ENCODE results near the gene PSMB7. TPM values are rescaled to one million over a fixed set of nuclear protein-coding genes. Genes with fewer than 3 reads are reported as not detected.

The PSMB7 gene
- total and polyA plus RNA-seq, 2 of the 8 experiments (the other 6 are each of a cell fraction or from before 2014, with no cell fraction given): 222 to 357 TPM

DNA sequence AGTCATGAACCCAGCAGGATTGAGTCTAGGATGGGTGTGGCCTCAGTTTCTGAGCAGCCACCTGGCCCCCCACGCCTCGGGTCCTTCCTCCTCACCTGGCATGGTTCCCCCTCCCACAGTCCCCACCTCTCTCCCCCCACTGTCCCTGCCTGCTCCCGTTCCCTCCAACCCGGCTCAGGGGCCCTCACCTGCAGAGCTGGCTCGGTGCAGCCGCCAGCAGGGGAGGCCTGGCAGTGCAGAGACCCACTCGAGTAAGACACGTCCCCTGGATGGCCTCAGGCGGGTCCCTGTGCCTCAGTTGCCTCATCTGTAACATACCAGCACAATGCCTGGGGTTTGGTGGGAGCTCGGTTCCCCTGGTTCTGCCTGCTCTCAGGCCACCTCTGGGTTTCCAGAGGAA, 91.3 kb downstream of the PSMB7 start:
- peaks cover 0 to 1% (median 0%) of the 10 kb centered on the region in 4 experiments; a peak in 1 of 7 replicates for H3K4me1 ChIP-seq (replicated peaks in 1 of 4; ENCODE audit: control insufficient read depth in 3 of 4, insufficient read depth in 4 of 4, low read length in 3 of 4)
- H2BK20ac ChIP-seq (ENCODE audit: low read length): no peak overlapping the region
- FAIRE-seq: no peak
- no peak for DNase-seq (ENCODE audit: low read depth in 1 of 2, low spot score in 2 of 2)
- TF ChIP-seq SIRT6 (IDR thresholded peaks at IDR 0.05; ENCODE audit: low read length): no peak
- no peak overlapping the region for H4K8ac ChIP-seq (ENCODE audit: extremely low read depth, insufficient read depth, low read length)
- no peak overlapping the region for H3K23ac ChIP-seq (ENCODE audit: insufficient read length)
- no peaks in the 10 kb centered on the region for H3K23me2 ChIP-seq (ENCODE audit: low read depth, low read length)
- no peak overlapping the region for H3K14ac ChIP-seq (ENCODE audit: insufficient read length)
- peaks cover 0 to 2% of the 10 kb centered on the region in 2 experiments for H4K20me1 ChIP-seq (replicated peaks in 1 of 2; ENCODE audit: control insufficient read depth in 1 of 2, insufficient read depth in 2 of 2, low read length in 2 of 2)
- no peak overlapping the region for H2BK12ac ChIP-seq (ENCODE audit: low read depth, low read length)
- no peak overlapping the region for H2BK15ac ChIP-seq (ENCODE audit: low read length)
- H3K27ac ChIP-seq (ENCODE audit: low read depth, low read length): no peak overlapping the region
- H2BK5ac ChIP-seq (ENCODE audit: low read depth, low read length): no peak overlapping the region; the same call in 1 of the 2 replicates
- ChIA-PET POLR2A (ENCODE audit: partially characterized antibody) (no interaction called here), CTCF (ENCODE audit: partially characterized antibody) (interaction anchor here (0.6 to 3.7 kb wide), 8 partner anchors 9 to 869 kb away, joined by 3 to 24 read pairs (median 6); no protein-coding TSS in a partner anchor)
- no peak overlapping the region for H4K5ac ChIP-seq (ENCODE audit: insufficient read length, low read depth, low read length)
- no peaks in the 10 kb centered on the region for H3K79me1 ChIP-seq (ENCODE audit: low read depth, low read length)
- H3K36me3 ChIP-seq (ENCODE audit: control insufficient read depth in 2 of 4, insufficient read depth in 4 of 4, low read length in 3 of 4): no peaks in the 10 kb centered on the region
- H3K4me2 ChIP-seq (ENCODE audit: insufficient read depth in 1 of 2, low read depth in 2 of 2, low read length in 2 of 2): no peak overlapping the region
- H2BK120ac ChIP-seq (replicated peaks; ENCODE audit: low read depth, low read length): no peak overlapping the region
- no peak overlapping the region for H3K18ac ChIP-seq (ENCODE audit: extremely low read depth, low read length)
- no peak overlapping the region for H3K4ac ChIP-seq (replicated peaks; ENCODE audit: insufficient read length, low read depth, low read length)
- H3K9me3 ChIP-seq (ENCODE audit: insufficient read depth in 2 of 2, low read depth in 1 of 2, low read length in 1 of 2): no peaks in the 10 kb centered on the region
- no peaks in the 10 kb centered on the region for H3K27me3 ChIP-seq (replicated peaks in 1 of 4; ENCODE audit: control insufficient read depth in 3 of 4, extremely low read depth in 1 of 4, insufficient read depth in 3 of 4, low read length in 3 of 4)
- no peak overlapping the region for H4K91ac ChIP-seq (replicated peaks; ENCODE audit: insufficient read length, low read length)
- no peak overlapping the region for H3K9ac ChIP-seq (replicated peaks in 1 of 4; ENCODE audit: extremely low read depth in 1 of 4, low read depth in 3 of 4, low read length in 3 of 4)
- no peak overlapping the region for H3K56ac ChIP-seq (replicated peaks; ENCODE audit: insufficient read length, low read depth, low read length)
- no peak overlapping the region for H3K4me3 ChIP-seq (ENCODE audit: extremely low read depth in 1 of 4, insufficient read depth in 2 of 4, low read depth in 3 of 4, low read length in 4 of 4)
- H3K79me2 ChIP-seq (ENCODE audit: control insufficient read depth in 1 of 2, insufficient read depth in 2 of 2, low read length in 2 of 2): no peaks in the 10 kb centered on the region
- WGBS, 2 experiments (ENCODE audit: extremely low coverage in 1 of 2, insufficient coverage in 1 of 2, insufficient read length in 1 of 2, insufficient replicate concordance in 2 of 2, low coverage in 1 of 2, low lambda C conversion rate in 2 of 2, missing lambda C conversion rate in 1 of 2): 89% methylated on average over 8 of the region's 10 CpGs; no CpG with 5 or more reads in 1 of the 2 experiments
- no peak overlapping the region for H2AK5ac ChIP-seq (ENCODE audit: low read depth, low read length)
- H2AFZ ChIP-seq (ENCODE audit: low read length): no peak overlapping the region

All from H1 (cell line).